ENCODE results near the gene PABPC1L. TPM values are rescaled to one million over a fixed set of nuclear protein-coding genes. Genes with fewer than 3 reads are reported as not detected.

The PABPC1L gene
- polyA plus RNA-seq, 4 donors: 7.0 to 28.4 (median 9.6) TPM

DNA sequence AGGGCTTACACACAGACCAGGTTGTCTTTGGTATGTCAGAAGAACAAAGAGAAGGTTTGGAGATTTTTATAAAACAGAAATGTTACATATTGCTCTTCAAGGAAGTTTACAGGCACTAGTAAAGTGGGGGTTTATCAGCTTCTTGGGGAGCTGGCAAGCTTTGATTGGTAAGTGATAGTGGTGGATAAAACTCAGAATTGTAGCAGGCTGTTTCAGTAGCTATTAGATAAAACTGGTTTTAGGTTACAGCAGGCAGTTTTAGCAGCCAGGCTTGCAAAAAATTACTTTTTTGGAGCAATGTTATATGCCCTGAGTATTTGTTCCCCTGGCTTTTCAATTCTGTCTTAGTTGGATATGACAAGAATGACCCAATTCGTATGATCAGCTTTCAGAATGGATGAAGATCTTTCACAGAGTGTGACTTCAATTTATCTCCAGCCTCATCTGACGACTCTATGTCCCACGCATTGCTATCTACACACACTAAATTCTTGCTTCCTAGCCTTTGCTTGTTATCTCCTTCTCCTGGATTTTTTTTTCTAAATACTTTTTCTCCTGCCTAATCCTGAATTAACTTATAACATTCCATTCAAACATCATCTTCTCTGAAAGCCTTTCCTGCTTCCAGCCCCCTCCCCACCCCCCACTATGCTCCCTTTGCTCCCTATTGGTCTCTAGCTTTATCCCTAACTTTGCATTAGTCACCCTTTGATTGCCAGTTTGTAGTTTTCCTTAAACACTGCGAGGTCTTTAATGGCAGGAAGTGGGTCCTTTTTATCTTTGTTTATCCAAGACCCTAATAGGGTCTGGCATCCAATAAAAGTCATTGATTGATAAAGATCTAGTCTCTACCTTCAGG is 51.4 kb downstream of the PABPC1L start:
- H3K4me3 ChIP-seq (ENCODE audit: low read depth in 1 of 3, low read length in 3 of 3): no peak overlapping the region
- peaks cover 0 to 8% (median 0%) of the 10 kb centered on the region in 3 donors for H3K36me3 ChIP-seq (ENCODE audit: control insufficient read depth in 3 of 3, insufficient read depth in 2 of 3, low read depth in 1 of 3, low read length in 3 of 3)
- H3K27ac ChIP-seq (ENCODE audit: low read depth in 1 of 3, low read length in 2 of 3): no peak overlapping the region
- 64 to 80% (median 74%) methylated on average over 4 of the region's 4 CpGs for WGBS, 3 donors
- no peaks in the 10 kb centered on the region for H3K27me3 ChIP-seq (ENCODE audit: control insufficient read depth in 3 of 3, insufficient read depth in 3 of 3, low read length in 3 of 3)
- DNase-seq: no peak
- no peaks in the 10 kb centered on the region for H3K9me3 ChIP-seq (ENCODE audit: control insufficient read depth in 2 of 2, insufficient read depth in 1 of 2, low read depth in 1 of 2, low read length in 1 of 2)
- peaks cover 5 to 16% (median 7%) of the 10 kb centered on the region in 3 donors for H3K4me1 ChIP-seq (ENCODE audit: control insufficient read depth in 3 of 3, insufficient read depth in 2 of 3, low read depth in 1 of 3, low read length in 2 of 3)
- no peak for FAIRE-seq

DNA sequence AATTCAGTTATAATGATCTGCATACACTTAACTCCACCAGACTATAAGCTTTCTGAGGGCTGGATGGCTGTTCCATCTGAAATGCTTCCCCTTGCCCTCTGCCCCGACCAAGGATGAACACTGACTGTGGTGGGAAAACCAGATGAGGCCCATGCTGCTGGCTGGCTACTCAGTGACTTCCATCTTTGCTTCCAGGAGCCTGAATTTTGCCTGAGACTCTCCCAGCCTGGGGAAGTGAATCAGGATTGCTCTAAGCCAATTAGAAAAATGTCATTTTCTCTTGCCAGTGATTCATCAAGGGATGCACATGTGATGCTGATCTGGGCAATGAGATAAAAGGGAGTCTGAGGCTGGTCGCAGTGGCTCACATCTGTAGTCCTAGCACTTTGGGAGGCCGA is 52.0 kb downstream of the PABPC1L start:
- DNase-seq (no peak), FAIRE-seq (no peak)
- peaks cover 0 to 8% (median 0%) of the 10 kb centered on the region in 3 donors for H3K36me3 ChIP-seq (ENCODE audit: control insufficient read depth in 3 of 3, insufficient read depth in 2 of 3, low read depth in 1 of 3, low read length in 3 of 3)
- H3K27me3 ChIP-seq (ENCODE audit: control insufficient read depth in 3 of 3, insufficient read depth in 3 of 3, low read length in 3 of 3): no peaks in the 10 kb centered on the region
- no peak overlapping the region for H3K27ac ChIP-seq (ENCODE audit: low read depth in 1 of 3, low read length in 2 of 3)
- 85 to 94% (median 93%) methylated on average over 3 of the region's 3 CpGs for WGBS, 3 donors
- peaks cover 5 to 17% (median 7%) of the 10 kb centered on the region in 3 donors for H3K4me1 ChIP-seq (ENCODE audit: control insufficient read depth in 3 of 3, insufficient read depth in 2 of 3, low read depth in 1 of 3, low read length in 2 of 3)
- no peak overlapping the region for H3K4me3 ChIP-seq (ENCODE audit: low read depth in 1 of 3, low read length in 3 of 3)
- H3K9me3 ChIP-seq (ENCODE audit: control insufficient read depth in 2 of 2, insufficient read depth in 1 of 2, low read depth in 1 of 2, low read length in 1 of 2): no peaks in the 10 kb centered on the region

DNA sequence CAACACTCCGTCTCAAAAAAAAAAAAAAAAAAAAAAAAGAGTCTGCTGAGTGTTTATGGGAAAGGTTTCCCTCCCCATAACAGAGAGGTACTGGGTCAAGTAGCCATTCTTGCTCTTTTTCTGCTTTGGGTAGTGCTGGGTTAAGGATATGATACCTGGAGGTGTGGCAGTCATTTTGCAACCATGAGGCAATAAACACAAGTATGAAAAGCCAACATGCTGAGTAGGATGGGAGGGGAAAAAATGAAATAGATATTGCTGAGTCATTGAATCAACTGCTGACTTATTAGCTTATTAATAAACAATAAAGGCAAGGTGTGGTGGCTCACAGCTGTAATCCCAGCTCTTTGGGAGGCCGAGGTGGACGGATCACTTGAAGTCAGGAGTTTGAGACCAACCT is 52.6 kb downstream of the PABPC1L start:
- FAIRE-seq: no peak
- no peaks in the 10 kb centered on the region for H3K27me3 ChIP-seq (ENCODE audit: control insufficient read depth in 3 of 3, insufficient read depth in 3 of 3, low read length in 3 of 3)
- 79 to 87% (median 83%) methylated on average over 3 of the region's 3 CpGs for WGBS, 3 donors
- H3K27ac ChIP-seq (ENCODE audit: low read depth in 1 of 3, low read length in 2 of 3): no peak overlapping the region
- H3K36me3 ChIP-seq (ENCODE audit: control insufficient read depth in 3 of 3, insufficient read depth in 2 of 3, low read depth in 1 of 3, low read length in 3 of 3): peaks cover 0 to 5% (median 0%) of the 10 kb centered on the region in 3 donors
- peak in 1 of 2 donors; percentile 64 for DNase-seq
- H3K4me3 ChIP-seq (ENCODE audit: low read depth in 1 of 3, low read length in 3 of 3): no peak overlapping the region
- H3K4me1 ChIP-seq (ENCODE audit: control insufficient read depth in 3 of 3, insufficient read depth in 2 of 3, low read depth in 1 of 3, low read length in 2 of 3): peaks cover 5 to 23% (median 7%) of the 10 kb centered on the region in 3 donors
- H3K9me3 ChIP-seq (ENCODE audit: control insufficient read depth in 2 of 2, insufficient read depth in 1 of 2, low read depth in 1 of 2, low read length in 1 of 2): no peaks in the 10 kb centered on the region

DNA sequence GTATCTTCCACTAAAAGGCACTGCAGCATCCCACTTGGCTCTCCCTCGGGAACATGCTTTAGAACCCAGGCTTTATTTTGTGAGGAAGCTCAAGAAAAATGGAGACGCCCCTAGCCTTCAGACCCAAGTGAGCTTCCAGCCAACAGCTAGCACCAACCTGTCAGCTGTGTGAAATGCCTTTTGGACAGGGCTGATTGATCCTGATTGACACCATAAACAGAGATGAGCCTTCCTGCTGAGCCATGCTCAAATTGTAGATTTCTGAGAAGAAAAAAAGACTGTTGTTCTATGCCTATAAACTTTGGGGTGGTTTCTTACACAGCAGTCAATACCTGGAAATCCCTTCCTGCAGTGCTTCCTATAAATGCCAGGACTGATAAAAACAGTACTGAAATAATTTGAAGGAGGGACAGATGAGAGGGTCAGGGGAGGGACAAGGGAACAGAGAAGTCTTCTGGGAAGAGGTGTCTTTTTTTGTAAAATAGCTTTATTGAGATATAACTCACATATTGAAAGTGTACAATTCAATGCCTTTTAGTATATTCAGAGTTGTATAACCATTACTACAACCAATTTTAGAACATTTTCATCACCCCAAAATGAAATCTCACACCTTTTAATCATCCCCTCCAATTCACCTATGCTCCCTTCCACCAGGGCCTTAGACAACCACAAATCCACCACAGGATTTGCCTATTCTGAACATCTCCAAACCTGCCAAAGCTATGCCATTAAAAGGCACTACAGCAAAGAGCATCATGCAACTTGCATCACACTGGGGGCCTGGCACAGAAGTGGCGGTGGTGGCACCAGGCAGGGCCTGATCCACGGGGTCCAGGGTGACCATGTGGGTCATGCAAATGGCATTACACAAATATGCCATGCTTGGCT is 53.7 kb downstream of the PABPC1L start:
- H3K9me3 ChIP-seq (ENCODE audit: control insufficient read depth in 2 of 2, insufficient read depth in 1 of 2, low read depth in 1 of 2, low read length in 1 of 2): no peaks in the 10 kb centered on the region
- H3K27me3 ChIP-seq (ENCODE audit: control insufficient read depth in 3 of 3, insufficient read depth in 3 of 3, low read length in 3 of 3): no peaks in the 10 kb centered on the region
- no peak for FAIRE-seq
- no peak for DNase-seq
- H3K4me3 ChIP-seq (ENCODE audit: low read depth in 1 of 3, low read length in 3 of 3): no peak overlapping the region
- no peak overlapping the region for H3K27ac ChIP-seq (ENCODE audit: low read depth in 1 of 3, low read length in 2 of 3)
- WGBS, 3 donors: 77 to 86% (median 81%) methylated on average over 4 of the region's 4 CpGs
- no peaks in the 10 kb centered on the region for H3K36me3 ChIP-seq (ENCODE audit: control insufficient read depth in 3 of 3, insufficient read depth in 2 of 3, low read depth in 1 of 3, low read length in 3 of 3)
- H3K4me1 ChIP-seq (ENCODE audit: control insufficient read depth in 3 of 3, insufficient read depth in 2 of 3, low read depth in 1 of 3, low read length in 2 of 3): peaks cover 5 to 23% (median 9%) of the 10 kb centered on the region in 3 donors

DNA sequence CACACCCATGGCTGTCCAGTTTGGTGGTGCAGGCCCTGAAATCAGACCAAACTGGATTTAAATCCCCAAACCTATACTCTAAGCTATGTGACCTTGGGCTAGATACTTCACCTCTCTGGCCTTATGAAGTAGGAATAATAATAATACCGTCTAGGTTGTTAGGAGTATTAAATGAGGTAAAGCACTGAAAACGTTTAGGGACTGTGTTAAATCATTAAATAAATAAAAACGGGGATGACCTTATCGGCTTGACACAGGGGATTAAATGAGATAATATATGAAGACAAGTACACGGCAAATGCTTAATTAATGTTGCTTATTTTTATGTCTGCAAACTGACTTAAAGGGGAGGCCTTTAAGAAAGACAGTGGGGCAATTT is 55.8 kb downstream of the PABPC1L start:
- Histone ChIP-seq H3K4me3 (ENCODE audit: low read depth in 1 of 3, low read length in 3 of 3) (peak overlapping the region in 2 of 3 donors; percentile 82 to 98), H3K4me1 (ENCODE audit: control insufficient read depth in 3 of 3, insufficient read depth in 2 of 3, low read depth in 1 of 3, low read length in 2 of 3) (peaks cover 1 to 14% (median 8%) of the 10 kb centered on the region in 3 donors), H3K27ac (ENCODE audit: low read depth in 1 of 3, low read length in 2 of 3) (peak overlapping the region; percentile 89 to 98 (median 91)), H3K27me3 (ENCODE audit: control insufficient read depth in 3 of 3, insufficient read depth in 3 of 3, low read length in 3 of 3) (no peaks in the 10 kb centered on the region), H3K36me3 (ENCODE audit: control insufficient read depth in 3 of 3, insufficient read depth in 2 of 3, low read depth in 1 of 3, low read length in 3 of 3) (no peaks in the 10 kb centered on the region), H3K9me3 (ENCODE audit: control insufficient read depth in 2 of 2, insufficient read depth in 1 of 2, low read depth in 1 of 2, low read length in 1 of 2) (no peaks in the 10 kb centered on the region)
- FAIRE-seq (no peak), DNase-seq (no peak)
- WGBS, 3 donors: 16 to 44% (median 32%) methylated on average over 5 of the region's 5 CpGs

DNA sequence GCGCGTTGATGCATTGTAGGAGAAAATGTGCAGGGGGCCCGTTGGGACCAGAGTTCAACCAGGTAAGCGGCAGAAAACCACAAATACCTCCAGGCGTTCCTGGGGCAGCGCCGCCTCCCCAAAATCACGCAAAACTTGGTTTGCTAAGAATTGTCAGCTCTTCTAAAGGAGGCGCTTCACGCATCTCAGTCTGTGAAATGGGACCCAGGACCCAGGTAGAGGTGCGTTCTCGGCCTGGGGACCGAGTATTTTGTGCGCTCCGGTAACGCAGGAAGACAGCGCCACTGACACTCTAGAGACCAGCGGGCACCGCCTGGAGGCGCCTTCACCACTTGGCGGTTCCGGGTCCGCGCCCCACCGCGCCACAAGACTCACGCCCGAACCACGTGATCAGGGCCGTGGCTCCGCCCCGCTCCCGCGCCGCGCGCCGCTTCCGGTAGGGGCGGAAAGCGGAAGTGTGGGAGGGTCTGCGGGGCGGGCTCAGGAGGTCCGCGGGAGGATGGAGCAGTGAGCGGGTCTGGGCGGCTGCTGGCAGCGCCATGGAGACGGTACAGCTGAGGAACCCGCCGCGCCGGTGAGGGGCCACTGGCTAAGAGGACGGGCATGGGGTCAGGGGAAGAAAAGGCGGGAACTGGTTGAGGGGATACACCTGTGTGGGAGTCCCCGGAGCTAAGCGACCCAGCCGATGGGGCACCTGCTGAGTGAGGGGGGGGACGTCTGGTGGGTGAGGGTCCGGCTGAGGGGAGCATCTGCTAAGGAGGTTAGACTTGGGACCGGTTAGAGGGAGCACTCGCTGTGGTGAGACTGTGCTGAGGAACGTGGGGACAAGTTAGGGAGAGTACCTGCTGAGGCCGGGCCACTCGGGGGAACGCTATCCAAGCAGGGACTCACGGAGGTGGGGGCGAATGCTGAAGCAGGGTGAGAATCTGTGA is 56.4 kb downstream of the PABPC1L start, which contains the start of gene STK4:
STK4 (plus strand) TSS at position 483 of the 932 bp plus-strand sequence; CDS start at position 540, 57 bp downstream.
- WGBS, 3 donors: 0 to 1% (median 1%) methylated on average over 62 to 68 of the region's 68 CpGs
- no peaks in the 10 kb centered on the region for H3K36me3 ChIP-seq (ENCODE audit: control insufficient read depth in 3 of 3, insufficient read depth in 2 of 3, low read depth in 1 of 3, low read length in 3 of 3)
- peak within 1 kb of the TSS; percentile 82 to 98 (median 97) for H3K4me3 ChIP-seq (ENCODE audit: low read depth in 1 of 3, low read length in 3 of 3)
- DNase-seq (peak; percentile 96 to 98), FAIRE-seq (no peak)
- H3K4me1 ChIP-seq (ENCODE audit: control insufficient read depth in 3 of 3, insufficient read depth in 2 of 3, low read depth in 1 of 3, low read length in 2 of 3): peaks cover 1 to 11% (median 8%) of the 10 kb centered on the region in 3 donors
- H3K27me3 ChIP-seq (ENCODE audit: control insufficient read depth in 3 of 3, insufficient read depth in 3 of 3, low read length in 3 of 3): no peaks in the 10 kb centered on the region
- H3K27ac ChIP-seq (ENCODE audit: low read depth in 1 of 3, low read length in 2 of 3): peak within 1 kb of the TSS; percentile 89 to 98 (median 91)
- H3K9me3 ChIP-seq (ENCODE audit: control insufficient read depth in 2 of 2, insufficient read depth in 1 of 2, low read depth in 1 of 2, low read length in 1 of 2): no peaks in the 10 kb centered on the region

DNA sequence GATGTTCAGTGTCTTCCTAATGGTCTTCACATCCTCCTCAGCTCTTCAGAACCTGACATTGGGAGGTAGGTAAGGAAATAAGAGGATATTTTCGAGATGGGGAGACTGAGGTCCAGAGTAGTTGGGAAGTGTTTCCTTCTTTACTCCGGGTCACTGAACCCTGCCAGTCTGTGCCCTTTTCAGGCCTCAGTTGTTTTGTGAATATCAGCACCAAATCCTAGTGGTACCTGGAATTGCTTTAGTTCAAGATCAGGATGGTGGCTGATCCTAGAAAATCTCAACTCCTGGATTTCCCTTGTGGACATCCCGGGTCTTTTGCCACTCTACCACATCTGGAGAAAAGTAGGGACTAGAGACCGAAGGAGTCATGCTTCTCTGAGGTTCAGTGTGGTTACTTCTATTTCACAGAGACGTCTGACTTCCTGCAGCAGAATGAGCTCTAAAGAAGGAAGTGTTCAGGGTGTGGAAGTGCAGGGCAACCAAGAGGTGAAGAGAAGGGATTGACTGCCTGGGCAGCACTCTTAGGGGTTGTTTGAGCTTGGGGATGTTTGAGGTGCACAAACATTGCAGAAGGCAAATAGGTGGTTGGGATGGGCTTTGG is 57.4 kb downstream of the PABPC1L start:
- peak; percentile 33 to 67 for DNase-seq
- H3K27me3 ChIP-seq (ENCODE audit: control insufficient read depth in 3 of 3, insufficient read depth in 3 of 3, low read length in 3 of 3): no peaks in the 10 kb centered on the region
- peaks cover 1 to 11% (median 8%) of the 10 kb centered on the region in 3 donors for H3K4me1 ChIP-seq (ENCODE audit: control insufficient read depth in 3 of 3, insufficient read depth in 2 of 3, low read depth in 1 of 3, low read length in 2 of 3)
- 5 to 23% (median 12%) methylated on average over 5 of the region's 5 CpGs for WGBS, 3 donors
- peak overlapping the region; percentile 81 to 98 (median 91) for H3K27ac ChIP-seq (ENCODE audit: low read depth in 1 of 3, low read length in 2 of 3)
- peak overlapping the region; percentile 82 to 98 (median 97) for H3K4me3 ChIP-seq (ENCODE audit: low read depth in 1 of 3, low read length in 3 of 3)
- no peaks in the 10 kb centered on the region for H3K9me3 ChIP-seq (ENCODE audit: control insufficient read depth in 2 of 2, insufficient read depth in 1 of 2, low read depth in 1 of 2, low read length in 1 of 2)
- no peaks in the 10 kb centered on the region for H3K36me3 ChIP-seq (ENCODE audit: control insufficient read depth in 3 of 3, insufficient read depth in 2 of 3, low read depth in 1 of 3, low read length in 3 of 3)
- no peak for FAIRE-seq

Data from small intestine (tissue), 7 donors.